Panc1 (cell line): ENCODE data around the gene RNASET2. TPM values are rescaled to one million over a fixed set of nuclear protein-coding genes. Genes with fewer than 3 reads are reported as not detected.

ENCODE experiments used
- ATAC-seq: fragments of 200-7000 bp; cut with Tn5 transposase; 2 replicates; pipeline ENCODE4 v1.9.1; 2020; ENCODE audit warnings: mild to moderate bottlenecking, moderate library complexity
- BruUV-seq: library from RNA; stranded (reverse); fragments of 400-500 nt; replicated peaks from 2 replicates; lab custom pipeline; 2021; lab: Mats Ljungman, UMichigan
- CTCF ChIA-PET: fragments of 300-600 bp; sonication (Branson Sonifier 250); formaldehyde crosslinking; loops from one replicate; lab custom pipeline; 2022; ENCODE audit warnings: antibody characterized with exemption; lab: Charles Lee
- POLR2A ChIA-PET: fragments of 300-600 bp; sonication (Branson Sonifier 250); formaldehyde crosslinking; loops from one replicate; lab custom pipeline; 2022; ENCODE audit warnings: antibody characterized with exemption; lab: Charles Lee
- DNase-seq: peaks from one replicate; pipeline ENCODE4 v3.0.0-alpha.2; 2010; ENCODE audit warnings: low read depth, low spot score
- H3K27ac ChIP-seq: 2 replicates; pipeline ENCODE4 v1.5.1; 2011; ENCODE audit warnings: mild to moderate bottlenecking, low read length, inconsistent platforms
- H3K27me3 ChIP-seq: fragments of 200-500 bp; sonication (Bioruptor generic); 2 replicates; pipeline ENCODE4 v1.6.0; 2014; ENCODE audit warnings: low read length, inconsistent platforms; ENCODE audit not compliant: control insufficient read depth, insufficient read depth
- H3K36me3 ChIP-seq: fragments of 200-500 bp; sonication (Bioruptor generic); 2 replicates; pipeline ENCODE4 v1.5.1; 2014; ENCODE audit warnings: inconsistent platforms, mild to moderate bottlenecking, low read length, moderate library complexity; ENCODE audit not compliant: control insufficient read depth, insufficient read depth
- H3K4me1 ChIP-seq: 2 replicates; pipeline ENCODE4 v1.5.1; 2011; ENCODE audit warnings: inconsistent platforms, mild to moderate bottlenecking, low read length, moderate library complexity; ENCODE audit not compliant: control insufficient read depth, insufficient read depth
- H3K4me3 ChIP-seq, 2 experiments: 2 replicates each; pipeline ENCODE4 v1.5.1; 2011 to 2012; ENCODE audit warnings: low read depth in 2 of 2, low read length in 2 of 2, mild to moderate bottlenecking in 2 of 2, inconsistent platforms in 1 of 2, moderate library complexity in 1 of 2
- H3K9me3 ChIP-seq: fragments of 200-500 bp; sonication (Bioruptor generic); 2 replicates; pipeline ENCODE4 v1.5.1; 2014; ENCODE audit warnings: low read depth, mild to moderate bottlenecking, inconsistent platforms, low read length, moderate library complexity; ENCODE audit not compliant: control insufficient read depth, insufficient read depth
- POLR2AphosphoS5 ChIP-seq: IDR thresholded peaks from 2 replicates; pipeline ENCODE4 v1.6.1; 2012; ENCODE audit warnings: mild to moderate bottlenecking, low read depth, low read length, moderate library complexity
- SIN3A ChIP-seq: IDR thresholded peaks from 2 replicates; pipeline ENCODE4 v1.6.1; 2012; ENCODE audit warnings: low read depth, mild to moderate bottlenecking, low read length, moderate library complexity, borderline replicate concordance; ENCODE audit not compliant: insufficient read depth
- TCF7L2 ChIP-seq: IDR thresholded peaks from 2 replicates; pipeline ENCODE4 v1.6.1; 2011; ENCODE audit warnings: mild to moderate bottlenecking, low read depth, low read length, inconsistent platforms
- in situ Hi-C: cut with HindIII; loops from 2 replicates; pipeline ENCODE4 v1.10.0; 2016; ENCODE audit warnings: low sequenced_read_pairs, low pct_unique_long_range_greater_than_20kb
- intact Hi-C: fragments of 100-400 bp; cut with micrococcal nuclease; formaldehyde crosslinking; loops from one replicate; pipeline ENCODE4 v1.10.0; 2022; ENCODE audit not compliant: unreplicated experiment
- total RNA-seq: library from RNA; stranded (reverse); gene quantifications from one replicate; pipeline ENCODE4 v1.2.1, GENCODE V29; 2021; ENCODE audit not compliant: unreplicated experiment
- TF ChIP-seq, protein P1 (sequence below), 2 experiments: IDR thresholded peaks; 2 replicates each; pipeline ENCODE4 v1.6.1; 2011 to 2012; ENCODE audit warnings: low read depth in 2 of 2, control low read depth in 1 of 2, low read length in 1 of 2, mild to moderate bottlenecking in 1 of 2, moderate library complexity in 1 of 2; ENCODE audit not compliant: insufficient read depth in 1 of 2
- TF ChIP-seq, protein P2 (sequence below): fragments of 450-650 bp; IDR thresholded peaks from 2 replicates; pipeline ENCODE4 v1.5.1; 2017; ENCODE audit warnings: mild to moderate bottlenecking

Gene RNASET2
- total RNA-seq, 1 experiment from 2014 or later = 9.7 TPM

DNA sequence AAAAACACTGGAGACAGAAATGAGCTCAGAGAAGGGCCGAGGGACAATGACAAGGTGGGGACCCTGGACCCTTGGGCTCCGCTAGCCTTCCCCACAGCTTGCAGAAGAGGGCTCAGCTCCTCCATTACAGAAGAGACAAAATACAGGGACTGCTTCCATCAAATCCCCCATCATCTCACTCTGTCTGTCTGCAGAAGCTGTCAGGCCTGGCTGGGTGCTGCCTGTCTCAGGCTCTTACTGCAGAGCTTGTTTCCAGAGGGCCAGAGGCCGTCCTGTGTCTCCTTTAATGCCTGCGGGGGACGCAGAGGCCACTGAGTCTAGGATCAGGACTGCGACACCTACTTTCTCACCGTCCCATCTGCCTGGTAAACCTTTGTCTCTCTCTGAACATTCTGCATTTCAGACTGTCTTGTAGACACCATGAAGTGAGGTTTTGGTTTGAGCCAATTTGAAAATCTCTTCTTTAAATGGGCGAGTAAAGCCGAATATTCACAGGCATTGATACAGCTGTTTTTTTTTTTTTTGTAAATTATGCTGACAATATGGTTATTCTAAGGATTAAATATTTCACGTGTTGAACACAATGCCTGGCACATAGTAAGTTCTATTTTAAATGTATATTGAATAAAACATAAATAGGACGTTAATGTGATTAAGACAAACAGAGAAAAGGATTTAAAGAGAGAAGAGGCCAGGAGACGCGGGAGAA lies 28.3 kb downstream of the RNASET2 start:
- no peak for DNase-seq
- Histone ChIP-seq H3K4me1 (no peaks in the 10 kb centered on the region), H3K4me3 (no peak overlapping the region), H3K27ac (no peak overlapping the region), H3K36me3 (no peaks in the 10 kb centered on the region), H3K27me3 (no peaks in the 10 kb centered on the region), H3K9me3 (no peaks in the 10 kb centered on the region)
- ATAC-seq = no peak
- in situ Hi-C loops = no loop called here
- intact Hi-C loops = no loop called here
- BruUV-seq = no TSS peak
- ChIA-PET POLR2A (interaction anchor here (0.7 kb wide), 2 partner anchors 198 to 344 kb away, joined by 9 to 15 read pairs; no protein-coding TSS in a partner anchor), CTCF (no interaction called here)
- TF ChIP-seq POLR2AphosphoS5 (no peak), TCF7L2 (no peak)
- TF ChIP-seq, protein P1, sequence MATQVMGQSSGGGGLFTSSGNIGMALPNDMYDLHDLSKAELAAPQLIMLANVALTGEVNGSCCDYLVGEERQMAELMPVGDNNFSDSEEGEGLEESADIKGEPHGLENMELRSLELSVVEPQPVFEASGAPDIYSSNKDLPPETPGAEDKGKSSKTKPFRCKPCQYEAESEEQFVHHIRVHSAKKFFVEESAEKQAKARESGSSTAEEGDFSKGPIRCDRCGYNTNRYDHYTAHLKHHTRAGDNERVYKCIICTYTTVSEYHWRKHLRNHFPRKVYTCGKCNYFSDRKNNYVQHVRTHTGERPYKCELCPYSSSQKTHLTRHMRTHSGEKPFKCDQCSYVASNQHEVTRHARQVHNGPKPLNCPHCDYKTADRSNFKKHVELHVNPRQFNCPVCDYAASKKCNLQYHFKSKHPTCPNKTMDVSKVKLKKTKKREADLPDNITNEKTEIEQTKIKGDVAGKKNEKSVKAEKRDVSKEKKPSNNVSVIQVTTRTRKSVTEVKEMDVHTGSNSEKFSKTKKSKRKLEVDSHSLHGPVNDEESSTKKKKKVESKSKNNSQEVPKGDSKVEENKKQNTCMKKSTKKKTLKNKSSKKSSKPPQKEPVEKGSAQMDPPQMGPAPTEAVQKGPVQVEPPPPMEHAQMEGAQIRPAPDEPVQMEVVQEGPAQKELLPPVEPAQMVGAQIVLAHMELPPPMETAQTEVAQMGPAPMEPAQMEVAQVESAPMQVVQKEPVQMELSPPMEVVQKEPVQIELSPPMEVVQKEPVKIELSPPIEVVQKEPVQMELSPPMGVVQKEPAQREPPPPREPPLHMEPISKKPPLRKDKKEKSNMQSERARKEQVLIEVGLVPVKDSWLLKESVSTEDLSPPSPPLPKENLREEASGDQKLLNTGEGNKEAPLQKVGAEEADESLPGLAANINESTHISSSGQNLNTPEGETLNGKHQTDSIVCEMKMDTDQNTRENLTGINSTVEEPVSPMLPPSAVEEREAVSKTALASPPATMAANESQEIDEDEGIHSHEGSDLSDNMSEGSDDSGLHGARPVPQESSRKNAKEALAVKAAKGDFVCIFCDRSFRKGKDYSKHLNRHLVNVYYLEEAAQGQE (IDR thresholded peaks at IDR 0.05; ENCODE audit: insufficient read depth in 1 of 2, low read depth in 2 of 2, low read length in 1 of 2) = no peak

DNA sequence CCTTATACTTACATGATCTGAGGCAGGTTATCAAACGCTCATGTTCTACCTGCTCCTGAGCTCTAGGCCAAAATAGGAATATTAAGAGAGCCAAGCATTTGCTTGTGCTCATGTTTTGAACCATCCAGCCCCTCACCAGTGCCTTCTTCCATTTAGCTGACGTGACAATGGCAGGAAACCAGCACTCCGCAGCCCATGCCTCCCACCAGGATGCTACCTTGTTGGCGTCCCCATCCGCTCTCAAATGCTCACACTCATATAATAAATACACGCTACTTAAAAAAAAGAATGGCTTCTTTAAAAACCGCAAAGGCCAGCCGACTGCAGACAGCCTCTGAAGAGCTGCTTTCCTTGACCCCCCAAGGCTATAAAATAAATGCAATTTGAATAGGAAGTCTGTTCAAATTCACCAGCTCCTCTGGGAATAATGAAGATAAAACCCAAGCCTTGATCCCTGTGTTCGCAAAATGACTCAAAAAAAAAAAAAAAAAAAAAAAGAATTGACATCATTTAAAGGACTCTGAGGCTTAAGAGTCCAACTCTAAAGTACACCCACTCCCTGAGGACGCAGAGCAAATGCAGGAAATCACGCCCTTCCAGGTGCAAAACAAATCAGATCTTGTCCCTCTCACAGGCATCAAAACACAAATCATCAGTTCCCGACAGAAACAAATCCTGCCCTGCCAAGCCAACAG lies 29.0 kb downstream of the RNASET2 start:
- CTCF ChIA-PET = no interaction called here
- no peak overlapping the region for H3K27ac ChIP-seq
- H3K27me3 ChIP-seq = no peaks in the 10 kb centered on the region
- no TSS peak for BruUV-seq
- no peaks in the 10 kb centered on the region for H3K36me3 ChIP-seq
- H3K9me3 ChIP-seq = no peaks in the 10 kb centered on the region
- DNase-seq (no peak), ATAC-seq (no peak)
- no peaks in the 10 kb centered on the region for H3K4me1 ChIP-seq
- TF ChIP-seq, protein P1 (IDR thresholded peaks at IDR 0.05; ENCODE audit: insufficient read depth in 1 of 2, low read depth in 2 of 2, low read length in 1 of 2) = no peak
- TF ChIP-seq POLR2AphosphoS5 (no peak), TCF7L2 (no peak), SIN3A (no peak)
- TF ChIP-seq, protein P2, sequence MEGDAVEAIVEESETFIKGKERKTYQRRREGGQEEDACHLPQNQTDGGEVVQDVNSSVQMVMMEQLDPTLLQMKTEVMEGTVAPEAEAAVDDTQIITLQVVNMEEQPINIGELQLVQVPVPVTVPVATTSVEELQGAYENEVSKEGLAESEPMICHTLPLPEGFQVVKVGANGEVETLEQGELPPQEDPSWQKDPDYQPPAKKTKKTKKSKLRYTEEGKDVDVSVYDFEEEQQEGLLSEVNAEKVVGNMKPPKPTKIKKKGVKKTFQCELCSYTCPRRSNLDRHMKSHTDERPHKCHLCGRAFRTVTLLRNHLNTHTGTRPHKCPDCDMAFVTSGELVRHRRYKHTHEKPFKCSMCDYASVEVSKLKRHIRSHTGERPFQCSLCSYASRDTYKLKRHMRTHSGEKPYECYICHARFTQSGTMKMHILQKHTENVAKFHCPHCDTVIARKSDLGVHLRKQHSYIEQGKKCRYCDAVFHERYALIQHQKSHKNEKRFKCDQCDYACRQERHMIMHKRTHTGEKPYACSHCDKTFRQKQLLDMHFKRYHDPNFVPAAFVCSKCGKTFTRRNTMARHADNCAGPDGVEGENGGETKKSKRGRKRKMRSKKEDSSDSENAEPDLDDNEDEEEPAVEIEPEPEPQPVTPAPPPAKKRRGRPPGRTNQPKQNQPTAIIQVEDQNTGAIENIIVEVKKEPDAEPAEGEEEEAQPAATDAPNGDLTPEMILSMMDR = no peak
- no peak overlapping the region for H3K4me3 ChIP-seq
- POLR2A ChIA-PET = interaction anchor here (0.7 kb wide), 2 partner anchors 199 to 343 kb away, joined by 9 to 15 read pairs; no protein-coding TSS in a partner anchor
- in situ Hi-C loops (no loop called here), intact Hi-C loops (no loop called here)
